HepG2 (cell line): Measurements from ENCODE around the gene PTPRM. TPM values are rescaled to one million over a fixed set of nuclear protein-coding genes. Genes with fewer than 3 reads are reported as not detected.

Source experiments
- ELF3 ChIP-seq: IDR thresholded peaks from 2 replicates; pipeline ENCODE4 v1.6.1; 2016; ENCODE audit warnings: missing genetic modification reagents, missing compliant biosample characterization
- EP300 ChIP-seq, 3 experiments: sonication (generic) in 1 of 3; formaldehyde crosslinking in 1 of 3; IDR thresholded peaks; 2 replicates each; pipeline versions ENCODE4 v1.5.1 to v1.6.1; 2011 to 2020; ENCODE audit warnings: low read depth in 2 of 3, low read length in 2 of 3, borderline replicate concordance in 1 of 3, improper control_type of control experiment in 1 of 3, mild to moderate bottlenecking in 1 of 3, missing genetic modification reagents in 1 of 3, moderate library complexity in 1 of 3
- HDAC2 ChIP-seq: sonication (generic); formaldehyde crosslinking; IDR thresholded peaks from 2 replicates; pipeline ENCODE4 v1.4.0; 2020; ENCODE audit warnings: missing genetic modification reagents
- HOXA3 ChIP-seq: sonication (generic); formaldehyde crosslinking; IDR thresholded peaks from 2 replicates; pipeline ENCODE4 v1.5.0; 2020; ENCODE audit warnings: missing genetic modification reagents
- IRF2 ChIP-seq: IDR thresholded peaks from 2 replicates; pipeline ENCODE4 v1.6.1; 2018; ENCODE audit warnings: missing genetic modification reagents, missing compliant biosample characterization
- ISX ChIP-seq: sonication (generic); formaldehyde crosslinking; conservative IDR thresholded peaks from 2 replicates; pipeline ENCODE4 v1.5.0; 2020; ENCODE audit warnings: missing genetic modification reagents
- MXI1 ChIP-seq: IDR thresholded peaks from 3 replicates; pipeline ENCODE4 v1.6.1; 2012; ENCODE audit warnings: low read depth, low read length, inconsistent platforms, borderline replicate concordance
- PAXIP1 ChIP-seq: sonication (generic); formaldehyde crosslinking; conservative IDR thresholded peaks from 2 replicates; pipeline ENCODE4 v1.4.0; 2020; ENCODE audit warnings: mild to moderate bottlenecking, missing genetic modification reagents, moderate library complexity
- RXRA ChIP-seq: sonication (generic); formaldehyde crosslinking; IDR thresholded peaks from 2 replicates; pipeline ENCODE4 v1.5.1; 2020; ENCODE audit warnings: missing genetic modification reagents
- SALL1 ChIP-seq: sonication (generic); formaldehyde crosslinking; IDR thresholded peaks from 2 replicates; pipeline ENCODE4 v1.8.0; 2022; ENCODE audit warnings: mild to moderate bottlenecking, missing genetic modification reagents
- SKI ChIP-seq: fragments of 450-650 bp; IDR thresholded peaks from one replicate; pipeline ENCODE4 v1.6.1; 2018; ENCODE audit warnings: mild to moderate bottlenecking; ENCODE audit not compliant: partially characterized antibody
- TOE1 ChIP-seq: sonication (generic); formaldehyde crosslinking; IDR thresholded peaks from 2 replicates; pipeline ENCODE4 v1.4.0; 2020; ENCODE audit warnings: mild to moderate bottlenecking, missing genetic modification reagents
- ZBTB7B ChIP-seq: sonication (generic); formaldehyde crosslinking; IDR thresholded peaks from 2 replicates; pipeline ENCODE4 v1.4.0; 2020; ENCODE audit warnings: missing genetic modification reagents
- ZFY ChIP-seq: sonication (generic); formaldehyde crosslinking; IDR thresholded peaks from 2 replicates; pipeline ENCODE4 v1.4.0; 2020; ENCODE audit warnings: missing genetic modification reagents
- ZKSCAN8 ChIP-seq: IDR thresholded peaks from 2 replicates; pipeline ENCODE4 v1.6.1; 2016; ENCODE audit warnings: borderline replicate concordance, missing genetic modification reagents, missing compliant biosample characterization
- ZNF460 ChIP-seq: sonication (generic); formaldehyde crosslinking; IDR thresholded peaks from 2 replicates; pipeline ENCODE4 v1.5.1; 2020; ENCODE audit warnings: missing genetic modification reagents, mild to moderate bottlenecking, borderline replicate concordance
- ZNF530 ChIP-seq: sonication (generic); formaldehyde crosslinking; IDR thresholded peaks from 2 replicates; pipeline ENCODE4 v1.5.0; 2020; ENCODE audit warnings: low read depth, mild to moderate bottlenecking, missing genetic modification reagents
- ZNF678 ChIP-seq: sonication (generic); formaldehyde crosslinking; IDR thresholded peaks from 2 replicates; pipeline ENCODE4 v1.4.0; 2020; ENCODE audit warnings: mild to moderate bottlenecking, missing genetic modification reagents
- ZNF775 ChIP-seq: sonication (generic); formaldehyde crosslinking; IDR thresholded peaks from 2 replicates; pipeline ENCODE4 v1.4.0; 2020; ENCODE audit warnings: missing genetic modification reagents, mild to moderate bottlenecking, moderate library complexity, borderline replicate concordance
- ZNF780A ChIP-seq: sonication (generic); formaldehyde crosslinking; IDR thresholded peaks from 2 replicates; pipeline ENCODE4 v1.8.0; 2022; ENCODE audit warnings: mild to moderate bottlenecking, missing genetic modification reagents, moderate library complexity
- polyA plus RNA-seq, 8 experiments: library from polyadenylated mRNA; depleted of rRNA in 3 of 8; stranded (reverse) in 7 of 8; unstranded in 1 of 8; fragments of >200 nt; fragmentation: Illumina TruSeq in 4 of 8; extraction: Trizol in 4 of 8; gene quantifications; 2 replicates each; pipeline versions ENCODE4 v1.2.1 to v1.2.3, GENCODE V29; 2011 to 2016; ENCODE audit warnings: low read depth in 4 of 8, missing spikeins in 1 of 8, mixed read lengths in 1 of 8; ENCODE audit not compliant: insufficient read depth in 1 of 8
- total RNA-seq, 5 experiments: library from RNA; depleted of rRNA; stranded (reverse); fragments of >200 nt; fragmentation: Illumina TruSeq; extraction: Trizol; gene quantifications; 2 replicates each; pipeline ENCODE4 v1.2.3, GENCODE V29; 2016; ENCODE audit warnings: low read depth in 1 of 5
- TF ChIP-seq, protein P1 (sequence below): IDR thresholded peaks from 2 replicates; pipeline ENCODE4 v1.6.1; 2016; ENCODE audit warnings: low read depth
- TF ChIP-seq, protein P2 (sequence below): sonication (generic); formaldehyde crosslinking; IDR thresholded peaks from 2 replicates; pipeline ENCODE4 v1.5.1; 2020; ENCODE audit warnings: missing genetic modification reagents, mild to moderate bottlenecking, borderline replicate concordance
- TF ChIP-seq, protein P3 (sequence below): sonication (generic); formaldehyde crosslinking; IDR thresholded peaks from 2 replicates; pipeline ENCODE4 v1.8.0; 2022; ENCODE audit warnings: mild to moderate bottlenecking, missing genetic modification reagents; ENCODE audit not compliant: insufficient replicate concordance

Gene PTPRM
- total and polyA plus RNA-seq, 2 of the 13 experiments (the other 11 are each of a cell fraction or from before 2014, with no cell fraction given) = 12.6 to 108 TPM

DNA sequence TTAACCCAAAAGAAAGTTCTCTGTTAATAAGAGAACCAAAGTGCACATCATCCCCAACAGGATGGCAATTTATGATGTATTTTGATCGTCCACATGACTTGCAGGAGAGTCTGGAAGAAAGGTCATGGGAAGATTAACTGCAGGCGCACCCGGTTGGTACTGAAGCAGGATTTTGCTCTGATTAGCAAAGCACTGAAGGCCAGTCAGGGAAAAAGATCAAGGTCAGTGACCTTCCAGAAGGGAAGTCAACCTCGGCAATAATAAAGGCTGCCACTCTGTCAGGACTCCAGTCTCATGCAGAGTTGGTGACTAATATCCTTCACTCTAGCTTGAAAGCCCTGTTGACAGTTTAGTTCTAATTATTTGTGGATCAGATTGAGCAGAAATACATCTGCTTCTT is 609.4 kb downstream of the PTPRM start (continued):
- TF ChIP-seq, protein P1, sequence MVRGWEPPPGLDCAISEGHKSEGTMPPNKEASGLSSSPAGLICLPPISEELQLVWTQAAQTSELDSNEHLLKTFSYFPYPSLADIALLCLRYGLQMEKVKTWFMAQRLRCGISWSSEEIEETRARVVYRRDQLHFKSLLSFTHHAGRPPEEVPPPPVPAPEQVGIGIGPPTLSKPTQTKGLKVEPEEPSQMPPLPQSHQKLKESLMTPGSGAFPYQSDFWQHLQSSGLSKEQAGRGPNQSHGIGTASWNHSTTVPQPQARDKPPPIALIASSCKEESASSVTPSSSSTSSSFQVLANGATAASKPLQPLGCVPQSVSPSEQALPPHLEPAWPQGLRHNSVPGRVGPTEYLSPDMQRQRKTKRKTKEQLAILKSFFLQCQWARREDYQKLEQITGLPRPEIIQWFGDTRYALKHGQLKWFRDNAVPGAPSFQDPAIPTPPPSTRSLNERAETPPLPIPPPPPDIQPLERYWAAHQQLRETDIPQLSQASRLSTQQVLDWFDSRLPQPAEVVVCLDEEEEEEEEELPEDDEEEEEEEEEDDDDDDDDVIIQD = peak; percentile 59; the same call in 1 of the 2 replicates
- TF ChIP-seq HDAC2 (CRISPR knock-in tag) = peak; percentile 54; the same call in 1 of the 2 replicates
- TF ChIP-seq ZFY (CRISPR knock-in tag) = no peak
- TF ChIP-seq MXI1 = peak; percentile 20; the same call in 1 of the 3 replicates
- no peak for TF ChIP-seq ZNF678
- peak; percentile 50; the same call in 1 of the 2 replicates for TF ChIP-seq PAXIP1 (CRISPR knock-in tag)
- TF ChIP-seq ZNF460 (CRISPR knock-in tag) = no peak
- no peak for TF ChIP-seq ZNF530 (CRISPR knock-in tag)
- no peak for TF ChIP-seq ZKSCAN8 (CRISPR knock-in tag)
- TF ChIP-seq EP300 (IDR thresholded peaks at IDR 0.05; ENCODE audit: low read depth in 2 of 2, low read length in 2 of 2) = peak in 1 of 2 experiments; percentile 20; a peak in 1 of 4 replicates
- no peak for TF ChIP-seq EP300 (CRISPR knock-in tag; IDR thresholded peaks at IDR 0.05; ENCODE audit: borderline replicate concordance)
- no peak for TF ChIP-seq ZBTB7B (CRISPR knock-in tag)
- TF ChIP-seq, protein P2, sequence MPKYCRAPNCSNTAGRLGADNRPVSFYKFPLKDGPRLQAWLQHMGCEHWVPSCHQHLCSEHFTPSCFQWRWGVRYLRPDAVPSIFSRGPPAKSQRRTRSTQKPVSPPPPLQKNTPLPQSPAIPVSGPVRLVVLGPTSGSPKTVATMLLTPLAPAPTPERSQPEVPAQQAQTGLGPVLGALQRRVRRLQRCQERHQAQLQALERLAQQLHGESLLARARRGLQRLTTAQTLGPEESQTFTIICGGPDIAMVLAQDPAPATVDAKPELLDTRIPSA (CRISPR knock-in tag) = no peak
- TF ChIP-seq, protein P3, sequence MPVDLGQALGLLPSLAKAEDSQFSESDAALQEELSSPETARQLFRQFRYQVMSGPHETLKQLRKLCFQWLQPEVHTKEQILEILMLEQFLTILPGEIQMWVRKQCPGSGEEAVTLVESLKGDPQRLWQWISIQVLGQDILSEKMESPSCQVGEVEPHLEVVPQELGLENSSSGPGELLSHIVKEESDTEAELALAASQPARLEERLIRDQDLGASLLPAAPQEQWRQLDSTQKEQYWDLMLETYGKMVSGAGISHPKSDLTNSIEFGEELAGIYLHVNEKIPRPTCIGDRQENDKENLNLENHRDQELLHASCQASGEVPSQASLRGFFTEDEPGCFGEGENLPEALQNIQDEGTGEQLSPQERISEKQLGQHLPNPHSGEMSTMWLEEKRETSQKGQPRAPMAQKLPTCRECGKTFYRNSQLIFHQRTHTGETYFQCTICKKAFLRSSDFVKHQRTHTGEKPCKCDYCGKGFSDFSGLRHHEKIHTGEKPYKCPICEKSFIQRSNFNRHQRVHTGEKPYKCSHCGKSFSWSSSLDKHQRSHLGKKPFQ (CRISPR knock-in tag) = no peak
- TF ChIP-seq TOE1 = no peak
- TF ChIP-seq IRF2 (CRISPR knock-in tag) = 0 out of 2 replicates have a peak, but pooled peaks have one; percentile 25
- no peak for TF ChIP-seq ZNF780A (CRISPR knock-in tag)
- peak; percentile 63 for TF ChIP-seq SKI
- TF ChIP-seq ZNF775 = no peak
- peak; percentile 55; the same call in 1 of the 2 replicates for TF ChIP-seq RXRA (CRISPR knock-in tag)
- TF ChIP-seq SALL1 (CRISPR knock-in tag) = peak; percentile 80
- TF ChIP-seq ISX (CRISPR knock-in tag) = no peak
- TF ChIP-seq ELF3 (CRISPR knock-in tag) = peak; percentile 68; the same call in 1 of the 2 replicates
- no peak for TF ChIP-seq HOXA3 (CRISPR knock-in tag)
